ENCODE results near the gene DIP2B. TPM values are rescaled to one million over a fixed set of nuclear protein-coding genes. Genes with fewer than 3 reads are reported as not detected.
"Not testable (repeated sequence)": the region's sequence is repeated elsewhere in the genome, so short reads cannot be mapped to it uniquely, and the experiment has no call there.

Gene DIP2B
- total and polyA plus RNA-seq, 9 donors: 7.2 to 33.3 (median 19.2) TPM

DNA sequence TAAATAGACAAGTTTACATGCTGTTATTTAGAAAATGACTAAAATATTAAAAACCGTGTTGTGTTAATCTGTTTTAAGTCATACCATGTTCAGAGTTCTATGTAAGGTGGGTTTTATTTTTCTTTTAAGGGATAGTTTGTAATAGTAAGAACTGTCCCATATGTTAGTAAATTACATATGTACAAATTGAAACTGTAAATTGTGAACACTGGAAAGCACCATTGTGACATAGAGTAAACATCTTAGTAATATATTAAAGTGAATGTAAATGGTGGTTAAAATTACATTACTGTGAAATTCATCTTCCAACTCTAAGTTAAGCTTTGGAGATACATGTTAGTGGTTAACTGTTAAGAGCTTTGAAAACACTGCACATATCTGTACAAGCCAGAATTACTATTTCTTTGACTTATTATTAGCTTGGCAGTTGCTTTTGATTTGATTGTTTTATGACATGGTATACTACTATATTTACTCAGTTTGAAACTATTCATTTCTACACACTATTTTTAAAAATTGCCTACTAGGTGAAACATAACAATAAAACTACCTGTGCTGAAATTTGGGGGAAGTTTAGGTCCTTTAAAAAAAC is 27.4 kb upstream of the DIP2B start:
- no peaks in the 10 kb centered on the region for H3K27me3 ChIP-seq
- no peaks in the 10 kb centered on the region for H3K9me3 ChIP-seq
- intact Hi-C loops (cut with DNase I): no loop called here
- H3K27ac ChIP-seq: no peak overlapping the region
- no peaks in the 10 kb centered on the region for H3K4me1 ChIP-seq (ENCODE audit: insufficient read depth)
- H3K4me3 ChIP-seq: no peak overlapping the region
- 78 to 84% (median 82%) methylated on average over 1 of the region's 1 CpG for WGBS, 3 donors
- no peaks in the 10 kb centered on the region for H3K36me3 ChIP-seq
- no peak for DNase-seq
- TF ChIP-seq POLR2A (IDR thresholded peaks at IDR 0.05) (no peak), EP300 (IDR thresholded peaks at IDR 0.05) (no peak)
- TF ChIP-seq, protein P1, sequence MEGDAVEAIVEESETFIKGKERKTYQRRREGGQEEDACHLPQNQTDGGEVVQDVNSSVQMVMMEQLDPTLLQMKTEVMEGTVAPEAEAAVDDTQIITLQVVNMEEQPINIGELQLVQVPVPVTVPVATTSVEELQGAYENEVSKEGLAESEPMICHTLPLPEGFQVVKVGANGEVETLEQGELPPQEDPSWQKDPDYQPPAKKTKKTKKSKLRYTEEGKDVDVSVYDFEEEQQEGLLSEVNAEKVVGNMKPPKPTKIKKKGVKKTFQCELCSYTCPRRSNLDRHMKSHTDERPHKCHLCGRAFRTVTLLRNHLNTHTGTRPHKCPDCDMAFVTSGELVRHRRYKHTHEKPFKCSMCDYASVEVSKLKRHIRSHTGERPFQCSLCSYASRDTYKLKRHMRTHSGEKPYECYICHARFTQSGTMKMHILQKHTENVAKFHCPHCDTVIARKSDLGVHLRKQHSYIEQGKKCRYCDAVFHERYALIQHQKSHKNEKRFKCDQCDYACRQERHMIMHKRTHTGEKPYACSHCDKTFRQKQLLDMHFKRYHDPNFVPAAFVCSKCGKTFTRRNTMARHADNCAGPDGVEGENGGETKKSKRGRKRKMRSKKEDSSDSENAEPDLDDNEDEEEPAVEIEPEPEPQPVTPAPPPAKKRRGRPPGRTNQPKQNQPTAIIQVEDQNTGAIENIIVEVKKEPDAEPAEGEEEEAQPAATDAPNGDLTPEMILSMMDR (IDR thresholded peaks at IDR 0.05): no peak

DNA sequence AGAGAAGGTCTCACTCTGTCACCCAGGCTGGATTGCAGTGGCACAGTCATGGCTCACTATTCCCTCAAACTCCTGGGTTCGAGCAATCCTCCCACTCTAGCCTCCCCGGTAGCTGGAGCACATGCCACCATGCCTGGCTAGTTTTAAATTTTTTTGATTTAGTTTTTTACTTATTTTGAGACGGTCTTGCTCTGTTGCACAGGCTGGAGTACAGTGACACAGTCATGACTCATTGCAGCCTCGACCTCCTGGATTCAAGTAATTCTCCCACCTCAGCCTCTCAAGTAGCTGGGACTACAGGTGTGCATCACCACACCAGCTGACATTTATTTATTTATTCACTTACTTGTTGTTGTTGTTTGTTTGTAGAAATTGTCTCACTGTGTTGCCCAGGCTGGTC is 22.2 kb upstream of the DIP2B start:
- TF ChIP-seq EP300 (IDR thresholded peaks at IDR 0.05) (no peak), POLR2A (IDR thresholded peaks at IDR 0.05) (no peak)
- TF ChIP-seq, protein P1 (IDR thresholded peaks at IDR 0.05): no peak
- DNase-seq: no peak
- WGBS, 3 donors: 74 to 93% (median 85%) methylated on average over 4 of the region's 4 CpGs
- Histone ChIP-seq H3K4me1 (ENCODE audit: insufficient read depth) (no peaks in the 10 kb centered on the region), H3K27me3 (no peaks in the 10 kb centered on the region), H3K36me3 (no peaks in the 10 kb centered on the region), H3K4me3 (no peak overlapping the region), H3K27ac (no peak overlapping the region), H3K9me3 (no peaks in the 10 kb centered on the region)
- intact Hi-C loops (cut with DNase I): no loop called here

DNA sequence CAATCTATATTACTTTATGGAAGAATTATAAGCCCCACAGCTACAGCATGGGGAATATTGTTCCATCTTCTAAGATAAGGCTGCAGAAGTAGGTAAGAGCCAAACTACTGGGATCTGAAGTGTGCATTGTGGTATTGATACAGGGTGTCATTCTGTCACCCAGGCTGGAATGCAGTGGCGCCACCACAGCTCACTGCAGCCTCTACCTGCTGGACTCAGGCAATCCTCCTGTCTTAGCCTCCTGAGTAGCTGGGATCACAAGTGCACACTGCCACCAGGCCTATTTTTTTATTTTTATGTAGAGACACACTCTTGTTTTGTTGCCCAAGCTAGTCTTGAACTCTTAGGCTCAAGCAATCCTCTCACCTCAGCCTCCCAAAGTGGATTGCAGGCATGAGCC is 21.3 kb upstream of the DIP2B start:
- intact Hi-C loops (cut with DNase I): no loop called here
- TF ChIP-seq EP300 (IDR thresholded peaks at IDR 0.05): no peak
- TF ChIP-seq, protein P1 (IDR thresholded peaks at IDR 0.05): no peak
- no peak for TF ChIP-seq POLR2A (IDR thresholded peaks at IDR 0.05)
- 88 to 93% (median 91%) methylated on average over 1 of the region's 1 CpG for WGBS, 3 donors
- Histone ChIP-seq H3K4me3 (no peak overlapping the region), H3K36me3 (no peaks in the 10 kb centered on the region), H3K27ac (no peak overlapping the region), H3K27me3 (no peaks in the 10 kb centered on the region), H3K4me1 (ENCODE audit: insufficient read depth) (no peaks in the 10 kb centered on the region), H3K9me3 (no peaks in the 10 kb centered on the region)
- DNase-seq: no peak

DNA sequence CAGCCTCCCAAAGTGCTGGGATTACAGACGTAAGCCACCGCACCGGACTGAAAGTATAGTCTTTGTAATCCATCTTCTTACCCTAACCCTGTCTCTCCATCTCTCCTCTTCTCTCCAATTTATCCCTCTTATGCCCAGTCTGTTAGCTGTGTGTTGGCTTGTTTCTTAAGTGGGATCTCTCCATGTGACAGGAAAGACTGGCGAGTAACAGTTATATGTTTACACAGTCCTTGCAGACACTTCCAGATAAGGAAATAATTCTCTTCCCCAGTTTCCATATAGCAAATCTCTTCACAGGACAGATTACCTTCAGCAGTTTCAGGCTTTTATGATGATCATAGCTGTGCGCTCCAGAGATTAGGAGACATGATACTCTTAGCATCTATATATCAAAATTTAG is 16.0 kb upstream of the DIP2B start:
- H3K9me3 ChIP-seq: no peaks in the 10 kb centered on the region
- H3K27me3 ChIP-seq: no peaks in the 10 kb centered on the region
- intact Hi-C loops (cut with DNase I): no loop called here
- no peak for DNase-seq
- no peaks in the 10 kb centered on the region for H3K4me1 ChIP-seq (ENCODE audit: insufficient read depth)
- no peak overlapping the region for H3K4me3 ChIP-seq
- no peak overlapping the region for H3K27ac ChIP-seq
- no peaks in the 10 kb centered on the region for H3K36me3 ChIP-seq
- no peak for TF ChIP-seq EP300 (IDR thresholded peaks at IDR 0.05)
- TF ChIP-seq, protein P1 (IDR thresholded peaks at IDR 0.05): no peak
- TF ChIP-seq POLR2A (IDR thresholded peaks at IDR 0.05): no peak
- 84 to 90% (median 85%) methylated on average over 5 of the region's 5 CpGs for WGBS, 3 donors

DNA sequence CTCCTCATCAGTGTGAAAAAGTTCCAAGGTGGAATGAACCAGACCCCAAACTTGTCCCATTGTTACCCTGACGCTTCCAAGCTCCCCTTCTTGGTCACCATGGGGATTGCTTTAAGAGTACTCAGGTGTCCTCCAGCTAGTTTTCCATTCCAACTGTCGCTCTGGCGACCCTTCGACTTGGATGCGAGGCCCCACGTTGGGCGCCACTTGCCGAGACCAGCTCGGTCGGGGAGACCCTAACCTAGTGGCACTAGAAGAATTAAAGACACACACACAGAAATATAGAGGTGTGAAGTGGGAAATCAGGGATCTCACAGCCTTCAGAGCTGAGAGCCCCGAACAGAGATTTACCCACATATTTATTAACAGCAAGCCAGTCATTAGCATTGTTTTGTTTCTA is 6.7 kb upstream of the DIP2B start:
- DNase-seq; H3K27me3 ChIP-seq; intact Hi-C loops (cut with DNase I); H3K27ac ChIP-seq; H3K4me3 ChIP-seq; H3K4me1 ChIP-seq (ENCODE audit: insufficient read depth); H3K9me3 ChIP-seq; H3K36me3 ChIP-seq: not testable (repeated sequence)
- 92 to 94% (median 93%) methylated on average over 11 of the region's 11 CpGs for WGBS, 3 donors

Measured in ovary (tissue), 9 donors.